Measurements from ENCODE around the gene TFAP2A.

DNA sequence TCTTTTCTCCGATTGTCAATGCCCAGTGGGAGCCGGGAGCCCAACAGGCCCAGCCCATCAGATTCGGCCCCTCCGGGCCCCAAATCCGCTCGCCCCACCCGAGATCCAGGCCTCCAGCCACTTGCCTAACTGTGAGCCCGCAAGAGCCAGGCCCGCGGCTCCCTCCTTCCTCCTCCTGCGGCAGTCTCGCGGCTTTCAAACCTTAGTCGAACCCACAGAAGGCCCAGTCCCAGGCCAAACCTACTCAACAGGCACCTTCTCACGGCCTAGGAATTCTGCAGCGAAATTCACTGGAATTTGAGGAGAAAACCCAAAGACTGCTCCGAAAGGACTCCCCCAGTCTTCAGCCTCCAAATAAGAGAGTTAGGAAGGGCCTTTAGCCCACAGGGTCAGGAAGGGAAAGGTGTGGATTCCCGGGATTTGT is 2.8 kb upstream of the TFAP2A start:
- TF ChIP-seq, protein P1, sequence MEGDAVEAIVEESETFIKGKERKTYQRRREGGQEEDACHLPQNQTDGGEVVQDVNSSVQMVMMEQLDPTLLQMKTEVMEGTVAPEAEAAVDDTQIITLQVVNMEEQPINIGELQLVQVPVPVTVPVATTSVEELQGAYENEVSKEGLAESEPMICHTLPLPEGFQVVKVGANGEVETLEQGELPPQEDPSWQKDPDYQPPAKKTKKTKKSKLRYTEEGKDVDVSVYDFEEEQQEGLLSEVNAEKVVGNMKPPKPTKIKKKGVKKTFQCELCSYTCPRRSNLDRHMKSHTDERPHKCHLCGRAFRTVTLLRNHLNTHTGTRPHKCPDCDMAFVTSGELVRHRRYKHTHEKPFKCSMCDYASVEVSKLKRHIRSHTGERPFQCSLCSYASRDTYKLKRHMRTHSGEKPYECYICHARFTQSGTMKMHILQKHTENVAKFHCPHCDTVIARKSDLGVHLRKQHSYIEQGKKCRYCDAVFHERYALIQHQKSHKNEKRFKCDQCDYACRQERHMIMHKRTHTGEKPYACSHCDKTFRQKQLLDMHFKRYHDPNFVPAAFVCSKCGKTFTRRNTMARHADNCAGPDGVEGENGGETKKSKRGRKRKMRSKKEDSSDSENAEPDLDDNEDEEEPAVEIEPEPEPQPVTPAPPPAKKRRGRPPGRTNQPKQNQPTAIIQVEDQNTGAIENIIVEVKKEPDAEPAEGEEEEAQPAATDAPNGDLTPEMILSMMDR (IDR thresholded peaks at IDR 0.05): no peak
- TF ChIP-seq POLR2A (IDR thresholded peaks at IDR 0.05): no peak

All from thyroid gland (tissue), 4 donors.